ENCODE measurements around the gene SLITRK2.

GRCh38 chrX:145856181-145856580 is 38.6 kb downstream of the SLITRK2 start:
- TF ChIP-seq POLR2A (IDR thresholded peaks at IDR 0.05; ENCODE audit: low read depth, low read length) (no peak), POLR2AphosphoS5 (IDR thresholded peaks at IDR 0.05; ENCODE audit: low read depth, low read length) (no peak), PAX5 (IDR thresholded peaks at IDR 0.05; ENCODE audit: insufficient read depth, low read length, severe bottlenecking) (no peak), TAF1 (IDR thresholded peaks at IDR 0.05; ENCODE audit: low read depth, low read length) (no peak), SPI1 (IDR thresholded peaks at IDR 0.05; ENCODE audit: low read depth, low read length) (no peak)
